ENCODE results near the gene ABHD13.
"Not testable (repeated sequence)": the region's sequence is repeated elsewhere in the genome, so short reads cannot be mapped to it uniquely, and the experiment has no call there.

ABHD13 gene

GRCh38 chr13:108223687-108224503 lies 5.7 kb downstream of the ABHD13 start:
- no peak for DNase-seq (ENCODE audit: low read depth in 2 of 2)

GRCh38 chr13:108225440-108225839 lies 7.2 kb downstream of the ABHD13 start:
- DNase-seq (ENCODE audit: low read depth in 2 of 2): no peak

- DNase-seq (ENCODE audit: low read depth in 2 of 2): no peak
These were observed 8.0 kb downstream of the ABHD13 start for GRCh38 chr13:108226184-108226583.

- DNase-seq (ENCODE audit: low read depth in 2 of 2): peak in 1 of 2 experiments; percentile 6
These were observed 9.6 kb downstream of the ABHD13 start for GRCh38 chr13:108227651-108228272.

GRCh38 chr13:108230377-108230776 lies 12.2 kb downstream of the ABHD13 start:
- DNase-seq (ENCODE audit: low read depth in 2 of 2): no peak

- no peak for DNase-seq (ENCODE audit: low read depth in 2 of 2)
These were observed 31.0 kb downstream of the ABHD13 start for GRCh38 chr13:108249150-108249549.

- DNase-seq (ENCODE audit: low read depth in 2 of 2): no peak
These were observed 39.1 kb downstream of the ABHD13 start for GRCh38 chr13:108257248-108257647.

- no peak for DNase-seq (ENCODE audit: low read depth in 2 of 2)
These were observed 45.6 kb downstream of the ABHD13 start for GRCh38 chr13:108263621-108264355.

GRCh38 chr13:108266321-108266990 lies 48.3 kb downstream of the ABHD13 start:
- DNase-seq (ENCODE audit: low read depth in 2 of 2): no peak

GRCh38 chr13:108267347-108267746 lies 49.2 kb downstream of the ABHD13 start:
- no peak for DNase-seq (ENCODE audit: low read depth in 2 of 2)

GRCh38 chr13:108267855-108268254 lies 49.7 kb downstream of the ABHD13 start:
- DNase-seq (ENCODE audit: low read depth in 2 of 2): not testable (repeated sequence)

- no peak for DNase-seq (ENCODE audit: low read depth in 2 of 2)
These were observed 50.4 kb downstream of the ABHD13 start for GRCh38 chr13:108268466-108269112.

- DNase-seq (ENCODE audit: low read depth in 2 of 2): no peak
These were observed 51.6 kb downstream of the ABHD13 start, which contains the start of gene TNFSF13B for GRCh38 chr13:108269601-108270328. TNFSF13B (plus strand) TSS chr13:108269718; CDS start chr13:108269896, 178 bp downstream.

GRCh38 chr13:108270442-108270841 lies 52.2 kb downstream of the ABHD13 start:
- DNase-seq (ENCODE audit: low read depth in 2 of 2): no peak

- DNase-seq (ENCODE audit: low read depth in 2 of 2): no peak
These were observed 54.1 kb downstream of the ABHD13 start for GRCh38 chr13:108272333-108272732.

- DNase-seq (ENCODE audit: low read depth in 2 of 2): no peak
These were observed 55.4 kb downstream of the ABHD13 start for GRCh38 chr13:108273429-108274118.

- no peak for DNase-seq (ENCODE audit: low read depth in 2 of 2)
These were observed 56.5 kb downstream of the ABHD13 start for GRCh38 chr13:108274718-108275117.

GRCh38 chr13:108276060-108276459 lies 57.9 kb downstream of the ABHD13 start:
- no peak for DNase-seq (ENCODE audit: low read depth in 2 of 2)

- no peak for DNase-seq (ENCODE audit: low read depth in 2 of 2)
These were observed 60.3 kb downstream of the ABHD13 start for GRCh38 chr13:108278466-108278865.

- DNase-seq (ENCODE audit: low read depth in 2 of 2): no peak
These were observed 63.7 kb downstream of the ABHD13 start for GRCh38 chr13:108281901-108282300.
